NOMO-1 treated with DMSO at 0.1 percent for 48 hours (cell line): ENCODE data around the gene ESCO1.
A peak's percentile ranks its signal among the peaks of the same experiment; 100 is the strongest.
"Not testable (repeated sequence)": the region's sequence is repeated elsewhere in the genome, so short reads cannot be mapped to it uniquely, and the experiment has no call there.

Source experiments
- DNase-seq: peaks from one replicate; lab custom pipeline; 2025; ENCODE audit not compliant: unreplicated experiment; lab: John Stamatoyannopoulos, UW

The ESCO1 gene, protein sequence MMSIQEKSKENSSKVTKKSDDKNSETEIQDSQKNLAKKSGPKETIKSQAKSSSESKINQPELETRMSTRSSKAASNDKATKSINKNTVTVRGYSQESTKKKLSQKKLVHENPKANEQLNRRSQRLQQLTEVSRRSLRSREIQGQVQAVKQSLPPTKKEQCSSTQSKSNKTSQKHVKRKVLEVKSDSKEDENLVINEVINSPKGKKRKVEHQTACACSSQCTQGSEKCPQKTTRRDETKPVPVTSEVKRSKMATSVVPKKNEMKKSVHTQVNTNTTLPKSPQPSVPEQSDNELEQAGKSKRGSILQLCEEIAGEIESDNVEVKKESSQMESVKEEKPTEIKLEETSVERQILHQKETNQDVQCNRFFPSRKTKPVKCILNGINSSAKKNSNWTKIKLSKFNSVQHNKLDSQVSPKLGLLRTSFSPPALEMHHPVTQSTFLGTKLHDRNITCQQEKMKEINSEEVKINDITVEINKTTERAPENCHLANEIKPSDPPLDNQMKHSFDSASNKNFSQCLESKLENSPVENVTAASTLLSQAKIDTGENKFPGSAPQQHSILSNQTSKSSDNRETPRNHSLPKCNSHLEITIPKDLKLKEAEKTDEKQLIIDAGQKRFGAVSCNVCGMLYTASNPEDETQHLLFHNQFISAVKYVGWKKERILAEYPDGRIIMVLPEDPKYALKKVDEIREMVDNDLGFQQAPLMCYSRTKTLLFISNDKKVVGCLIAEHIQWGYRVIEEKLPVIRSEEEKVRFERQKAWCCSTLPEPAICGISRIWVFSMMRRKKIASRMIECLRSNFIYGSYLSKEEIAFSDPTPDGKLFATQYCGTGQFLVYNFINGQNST

DNA sequence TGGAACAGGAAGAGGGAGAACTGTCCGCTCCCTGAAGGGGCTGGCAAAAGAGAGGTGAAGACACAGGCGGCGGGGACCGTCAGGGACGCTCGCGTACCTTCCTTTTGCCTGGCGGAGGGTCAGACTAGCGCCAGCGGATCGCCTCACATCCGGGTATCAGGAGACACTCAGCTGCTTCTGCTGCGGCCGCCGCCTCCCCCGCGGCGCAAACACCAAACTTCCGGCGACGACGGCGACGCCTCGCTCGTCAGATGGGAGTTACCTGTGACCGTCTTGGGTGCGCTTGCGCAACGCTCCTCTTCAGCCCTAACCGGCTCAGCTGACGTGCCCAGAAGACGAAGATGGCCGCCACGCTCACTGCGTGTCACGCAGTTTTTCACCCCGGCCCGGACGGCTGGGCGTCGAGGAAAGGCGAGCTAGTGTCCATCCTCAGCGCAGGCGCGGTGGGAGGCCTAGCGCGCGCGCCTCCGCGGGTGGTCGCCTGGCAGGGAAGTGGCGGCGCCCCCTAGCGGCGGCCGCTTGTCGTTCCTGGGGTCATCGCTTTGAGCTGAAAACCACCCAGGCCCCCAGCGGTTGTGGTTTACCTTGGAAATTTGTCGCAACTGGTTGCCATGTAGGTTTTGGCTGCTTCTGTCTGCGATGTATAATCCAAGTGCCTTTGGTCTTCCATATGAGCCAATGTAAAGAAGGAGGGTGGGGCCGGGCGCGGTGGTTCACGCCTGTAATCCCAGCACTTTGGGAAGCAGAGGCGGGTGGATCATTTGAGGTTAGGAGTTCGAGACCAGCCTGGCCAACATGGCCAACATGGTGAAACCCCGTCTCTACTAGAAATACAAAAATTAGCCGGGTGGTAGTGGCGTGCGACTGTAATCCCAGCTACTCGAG, at the start of gene ESCO1:
Gene ESCO1, minus strand, starts transcription at position 179 of the 885 bp plus-strand sequence. CDS start 25,861 bp downstream, outside the sequence.
- DNase-seq, result peak; percentile 97

DNA sequence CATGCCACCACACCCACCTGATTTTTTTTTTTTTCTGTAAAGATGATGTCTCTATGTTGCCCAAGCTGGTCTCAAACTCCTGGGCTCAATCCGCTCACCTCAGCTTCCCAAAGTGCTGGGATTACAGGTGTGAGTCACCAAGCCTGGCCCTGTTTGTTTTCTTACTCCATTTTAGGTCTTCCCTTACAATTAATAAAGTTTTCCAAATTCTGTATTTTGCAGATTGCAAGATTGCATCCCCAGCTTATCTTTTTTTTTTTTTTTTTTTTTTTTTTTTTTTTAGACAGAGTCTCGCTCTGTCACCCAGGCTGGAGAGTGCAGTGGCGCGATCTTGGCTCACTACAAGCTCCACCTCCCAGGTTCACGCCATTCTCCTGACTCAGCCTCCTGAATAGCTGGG, 39.9 kb upstream of the ESCO1 start:
- DNase-seq, result not testable (repeated sequence)

DNA sequence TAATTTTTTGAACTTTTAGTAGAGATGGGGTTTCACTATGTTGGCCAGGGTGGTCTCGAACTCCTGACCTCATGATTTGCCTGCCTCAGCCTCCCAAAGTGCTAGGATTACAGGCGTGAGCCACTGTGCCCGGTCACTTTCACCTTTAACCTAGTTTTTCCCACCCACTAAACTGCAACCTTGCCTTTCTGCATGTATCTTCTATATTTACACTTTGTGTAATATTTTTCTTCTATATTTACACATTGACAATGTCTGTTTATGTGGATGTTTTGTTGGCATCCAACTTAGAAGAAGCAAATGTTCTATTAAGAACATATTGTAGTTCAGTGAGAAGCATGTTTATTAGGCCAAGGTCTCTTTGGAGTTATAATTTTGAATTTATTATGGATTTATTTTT, 38.3 kb upstream of the ESCO1 start:
- DNase-seq, result no peak

DNA sequence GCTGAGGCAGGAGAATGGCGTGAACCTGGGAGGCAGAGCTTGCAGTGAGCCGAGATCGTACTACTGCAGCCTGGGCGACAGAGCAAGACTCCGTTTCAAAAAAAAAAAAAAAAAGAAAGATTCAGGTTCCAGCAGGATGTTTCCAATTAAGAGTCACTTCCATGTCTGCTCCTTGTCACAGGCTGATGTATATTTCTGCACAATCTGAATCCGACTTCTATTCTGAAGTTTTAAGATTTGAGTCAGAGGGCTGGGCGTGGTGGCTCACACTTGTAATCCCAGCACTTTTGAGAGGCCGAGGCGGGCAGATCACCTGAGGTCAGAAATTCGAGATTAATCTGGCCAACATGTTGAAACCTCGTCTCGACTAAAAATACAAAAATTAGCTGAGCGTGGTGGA, 36.3 kb upstream of the ESCO1 start:
- no peak for DNase-seq

DNA sequence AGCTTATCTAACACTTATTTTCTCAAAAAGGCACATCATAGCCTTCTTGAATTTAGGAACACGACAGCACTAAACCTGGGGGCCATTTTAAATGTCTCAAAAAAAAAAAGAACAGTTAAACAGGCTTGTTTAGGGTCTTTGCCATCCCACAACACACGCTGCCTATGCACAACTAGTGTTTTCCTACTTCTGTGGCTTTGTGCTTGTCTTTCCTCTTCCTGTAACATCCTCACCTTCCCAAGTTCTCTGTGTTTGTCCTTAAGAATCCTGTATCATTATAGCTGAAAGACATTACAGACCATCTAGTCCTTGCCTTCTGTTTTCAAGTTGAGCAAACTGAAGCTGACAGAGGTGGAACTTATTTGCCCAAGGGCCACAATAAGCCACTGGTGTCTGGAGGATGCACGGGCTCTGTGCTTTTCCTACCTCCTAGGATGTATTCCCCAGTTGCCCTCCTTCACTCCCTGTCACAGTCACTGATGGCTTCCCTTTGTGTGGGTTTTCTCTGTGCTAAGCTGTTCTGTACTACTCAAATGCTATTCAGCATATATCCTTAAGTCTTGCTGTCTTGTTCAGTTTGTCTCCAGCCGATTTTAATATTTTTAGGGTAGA, 34.2 kb upstream of the ESCO1 start:
- no peak for DNase-seq

DNA sequence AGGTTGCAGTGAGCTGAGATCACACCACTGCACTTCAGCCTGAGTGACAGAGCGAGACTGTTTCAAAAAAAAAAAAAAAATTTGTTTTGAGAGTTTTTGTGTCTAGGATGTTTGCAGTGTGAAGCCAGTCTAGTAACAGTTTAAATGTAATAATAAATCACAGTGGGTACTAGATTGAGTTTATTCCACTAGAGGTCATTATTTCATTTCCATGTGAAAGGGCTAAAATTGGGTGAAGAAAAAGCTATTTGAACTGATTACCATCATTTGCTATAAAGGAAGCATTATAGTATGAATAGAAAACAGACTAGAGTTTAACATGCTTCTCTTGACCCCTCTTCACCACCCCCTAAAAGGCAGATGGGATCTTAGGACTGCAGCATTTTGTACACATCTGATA, 31.9 kb upstream of the ESCO1 start:
- DNase-seq, result no peak

DNA sequence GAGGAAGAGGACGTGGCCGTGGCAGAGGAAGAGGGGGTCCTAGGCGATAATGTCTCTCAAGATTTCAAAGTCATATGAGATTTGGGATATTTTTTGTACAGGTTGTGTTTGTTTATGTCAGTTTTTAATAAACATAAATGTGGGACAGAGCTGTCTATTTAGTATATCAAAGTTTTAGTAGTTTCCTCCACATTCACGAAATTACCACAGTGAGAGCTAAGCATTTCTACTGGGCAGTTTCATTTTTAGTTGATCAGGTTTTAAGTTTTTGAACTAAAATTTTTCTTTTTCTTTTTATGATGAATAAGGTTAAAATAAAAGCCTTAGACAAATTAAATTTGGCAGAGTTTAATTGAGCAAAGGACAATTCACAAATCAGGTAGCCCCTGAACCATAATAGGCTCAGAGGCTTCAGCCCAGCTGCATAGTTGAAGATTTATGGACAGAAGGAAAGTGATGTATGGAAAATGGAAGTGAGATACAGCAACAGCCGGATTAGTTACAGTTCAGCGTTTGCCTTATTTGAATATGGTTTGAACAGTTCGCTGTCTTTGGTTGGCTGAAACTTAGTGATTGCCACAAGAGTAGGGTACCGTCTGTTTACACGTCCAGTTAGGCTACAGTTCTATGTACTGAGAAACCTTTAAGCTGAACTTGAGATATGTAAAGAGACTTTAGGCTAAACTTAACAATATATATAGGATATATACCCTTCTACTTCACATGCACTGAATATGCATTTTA, 28.8 kb upstream of the ESCO1 start:
- DNase-seq, result no peak

DNA sequence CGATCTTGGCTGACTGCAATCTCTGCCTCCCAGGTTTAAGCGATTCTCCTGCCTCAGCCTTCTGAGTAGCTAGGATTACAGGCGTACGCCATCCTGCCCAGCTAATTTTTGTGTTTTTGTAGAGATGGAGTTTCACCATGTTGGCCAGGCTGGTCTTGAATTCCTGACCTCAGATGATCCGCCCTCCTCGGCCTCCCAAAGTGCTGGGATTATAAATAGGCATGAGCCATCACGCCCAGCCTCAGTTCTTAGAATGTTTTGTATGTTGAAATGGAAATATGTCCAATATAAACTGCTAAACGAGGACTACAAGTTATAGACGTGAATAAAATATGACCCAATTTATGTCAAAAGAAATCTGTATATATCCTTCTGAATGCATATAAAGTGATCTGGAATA, 21.1 kb upstream of the ESCO1 start:
- DNase-seq, result not testable (repeated sequence)

DNA sequence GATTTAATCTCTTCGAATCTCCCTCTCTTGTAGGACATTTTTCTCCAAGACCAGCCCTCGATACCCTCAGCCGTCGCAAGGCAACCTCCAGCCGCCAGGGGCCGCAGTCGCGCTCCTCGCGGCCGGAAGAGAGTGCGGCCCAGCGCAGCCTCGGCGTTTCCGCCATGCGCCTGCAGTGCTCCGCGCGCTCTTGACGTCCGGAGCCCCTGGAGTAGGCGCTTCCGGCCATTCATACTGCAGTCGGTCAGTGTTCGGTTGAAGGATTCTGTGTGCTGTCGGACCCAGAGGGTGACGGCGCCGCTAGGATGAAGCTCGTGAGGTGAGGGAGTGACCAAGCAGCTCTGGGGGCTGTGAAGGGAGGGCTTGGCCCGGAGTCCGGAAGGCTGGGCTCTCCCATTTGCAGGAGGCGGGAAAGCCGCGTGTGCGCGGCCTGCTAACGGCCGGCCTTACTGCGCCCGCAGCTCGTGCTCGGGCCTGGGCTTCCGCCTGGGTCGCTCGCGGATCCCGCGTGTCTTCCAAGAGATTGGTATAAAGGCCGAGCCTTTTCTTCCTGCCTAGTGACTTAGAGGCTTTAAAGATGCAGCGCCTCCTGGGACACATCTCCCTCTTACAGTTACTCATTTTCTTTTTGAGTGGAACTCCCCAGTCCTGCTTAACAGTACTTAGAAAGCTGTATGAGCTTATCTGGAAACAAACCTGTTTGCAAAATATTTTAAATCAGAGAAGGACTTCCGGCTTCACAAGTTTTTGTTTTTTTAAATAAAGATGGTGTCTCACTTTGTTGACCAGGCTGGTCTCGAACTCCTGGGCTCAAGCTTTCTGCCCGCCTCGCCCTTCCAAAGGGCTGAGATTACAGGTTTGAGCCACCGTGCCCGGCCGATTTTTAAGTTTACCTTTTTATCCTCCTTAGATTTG, 11.9 kb upstream of the ESCO1 start, which contains the start of gene SNRPD1:
Gene SNRPD1, plus strand, starts transcription at position 190 of the 915 bp plus-strand sequence. Its CDS starts 116 bp downstream, at position 306.
- DNase-seq, result peak; percentile 76

DNA sequence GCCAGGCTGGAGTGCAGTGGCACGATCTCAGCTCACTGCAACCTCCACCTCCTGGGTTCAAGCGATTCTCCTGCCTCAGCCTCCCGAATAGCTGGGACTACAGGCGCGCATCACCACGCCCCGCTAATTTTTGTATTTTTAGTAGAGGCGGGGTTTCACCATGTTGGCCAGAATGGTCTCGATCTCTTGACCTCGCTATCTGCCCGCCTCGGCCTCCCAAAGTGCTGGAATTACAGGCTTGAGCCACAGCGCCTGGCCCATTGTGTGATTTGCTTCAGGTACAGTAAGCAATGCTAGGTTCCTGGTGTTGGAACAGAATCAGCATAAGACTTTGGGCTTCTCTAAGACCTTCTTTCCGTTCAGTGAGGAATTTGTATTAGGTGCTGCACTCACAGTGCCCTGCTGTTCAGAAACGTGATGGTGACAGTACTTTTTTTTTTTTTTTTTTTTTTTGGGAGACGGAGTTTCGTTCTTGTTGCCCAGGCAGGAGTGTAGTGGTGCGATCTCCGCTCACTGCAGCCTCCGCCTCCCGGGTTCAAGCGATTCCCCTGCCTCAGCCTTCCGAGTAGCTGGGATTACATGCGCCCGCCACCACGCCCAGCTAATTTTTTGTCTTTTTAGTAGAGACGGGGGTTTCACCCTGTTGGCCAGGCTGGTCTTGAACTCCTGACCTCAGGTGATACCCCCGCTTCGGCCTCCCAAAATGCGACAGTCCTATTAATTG, 11.1 kb upstream of the ESCO1 start:
- not testable (repeated sequence) for DNase-seq

DNA sequence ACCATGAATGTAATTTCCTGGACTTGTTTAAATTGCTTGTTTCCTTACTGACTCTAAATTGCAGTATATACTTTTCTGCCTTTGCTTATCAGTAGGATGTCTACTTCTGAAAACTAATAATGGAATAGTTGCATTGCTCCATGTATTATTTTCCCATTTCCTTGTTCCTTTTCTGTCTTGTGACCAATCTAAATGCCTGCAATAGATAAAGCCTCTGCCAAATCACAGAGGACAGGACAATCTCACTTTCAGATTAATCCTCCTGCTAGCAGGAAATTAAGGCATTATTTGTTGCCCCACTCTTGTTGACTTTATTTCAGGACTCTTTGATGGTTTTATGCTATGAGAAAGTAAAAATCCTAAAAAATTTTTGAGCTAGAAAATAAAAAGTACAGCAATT, 4.7 kb upstream of the ESCO1 start:
- DNase-seq, result no peak

DNA sequence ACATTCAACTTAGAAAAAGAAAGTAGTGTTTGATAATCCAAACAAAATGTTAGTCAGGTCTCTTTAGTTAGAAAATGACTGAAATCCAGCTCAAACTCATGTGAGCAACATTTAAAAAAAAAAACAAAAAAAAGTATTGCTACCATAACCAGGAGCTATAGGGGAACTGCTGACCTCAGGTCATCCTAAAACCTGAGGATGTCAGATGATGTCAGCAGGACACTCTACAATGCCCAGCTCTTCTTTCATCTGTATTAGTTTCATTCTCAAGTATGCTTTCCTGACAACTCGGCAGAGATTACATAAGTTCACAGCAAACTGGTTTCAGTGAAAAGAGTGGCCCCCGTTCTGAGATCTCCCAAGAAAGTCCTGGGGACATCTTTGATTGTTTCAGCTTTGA, 4.2 kb upstream of the ESCO1 start:
- no peak for DNase-seq

DNA sequence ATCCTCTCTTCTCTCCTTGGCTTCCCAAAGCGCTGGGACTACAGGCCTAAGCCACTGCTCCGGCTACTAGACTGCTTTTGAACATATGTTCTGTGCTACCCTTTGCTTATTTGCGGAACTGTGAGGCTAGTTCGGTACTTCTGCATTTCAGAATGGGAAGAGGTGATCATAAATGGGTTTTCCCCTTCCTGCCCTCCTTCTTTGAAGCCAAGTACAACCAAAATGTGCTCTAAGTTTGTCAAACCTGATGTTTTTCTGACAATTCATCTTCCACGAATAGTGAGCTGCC, 1.7 kb upstream of the ESCO1 start:
- peak; percentile 74 for DNase-seq

DNA sequence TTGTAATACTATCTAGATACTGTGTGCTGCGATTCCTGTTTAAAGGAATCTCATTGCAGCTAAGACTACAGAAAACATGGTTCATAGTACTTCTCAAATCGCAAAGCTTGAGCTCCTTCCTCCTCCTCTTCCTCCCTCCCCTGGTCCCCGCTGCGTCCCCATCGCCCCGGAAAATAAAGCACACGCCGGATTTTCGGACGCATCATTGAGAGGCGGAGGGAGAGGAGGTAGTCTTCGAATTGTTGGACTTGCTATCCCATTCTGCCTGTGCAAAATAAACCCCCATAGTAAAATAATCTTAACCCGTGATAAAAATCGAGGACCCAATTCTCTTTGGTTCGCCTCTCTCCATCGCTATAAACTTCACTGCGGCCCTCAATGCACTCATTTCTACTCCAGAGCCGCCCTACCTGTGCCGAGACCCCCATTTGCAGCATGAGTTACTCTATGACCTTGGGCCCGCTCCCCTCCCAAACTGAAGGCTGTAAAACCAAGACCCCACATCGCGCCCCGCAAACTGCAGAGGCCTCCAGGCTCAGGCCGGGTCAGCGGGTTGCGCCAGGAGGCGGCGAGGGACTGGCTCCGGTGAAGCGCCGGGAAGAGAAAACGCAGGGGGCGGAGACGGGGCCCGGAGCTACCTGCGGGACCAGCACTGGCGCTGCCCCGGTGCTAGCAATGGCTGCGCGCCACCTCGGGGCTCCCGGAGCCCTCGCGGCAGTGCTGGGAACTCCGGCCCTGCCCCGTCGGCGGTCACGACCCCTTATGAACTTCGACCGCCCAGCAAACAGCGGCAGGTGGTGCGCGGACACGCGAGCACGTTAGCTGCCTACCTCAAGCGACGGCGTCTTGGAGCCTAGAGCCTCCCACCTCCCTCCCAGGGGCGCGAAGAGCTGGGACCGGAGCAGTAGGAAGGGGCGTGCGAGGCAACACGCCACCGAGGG, 649 bp downstream of the ESCO1 start:
- peak; percentile 49 for DNase-seq

DNA sequence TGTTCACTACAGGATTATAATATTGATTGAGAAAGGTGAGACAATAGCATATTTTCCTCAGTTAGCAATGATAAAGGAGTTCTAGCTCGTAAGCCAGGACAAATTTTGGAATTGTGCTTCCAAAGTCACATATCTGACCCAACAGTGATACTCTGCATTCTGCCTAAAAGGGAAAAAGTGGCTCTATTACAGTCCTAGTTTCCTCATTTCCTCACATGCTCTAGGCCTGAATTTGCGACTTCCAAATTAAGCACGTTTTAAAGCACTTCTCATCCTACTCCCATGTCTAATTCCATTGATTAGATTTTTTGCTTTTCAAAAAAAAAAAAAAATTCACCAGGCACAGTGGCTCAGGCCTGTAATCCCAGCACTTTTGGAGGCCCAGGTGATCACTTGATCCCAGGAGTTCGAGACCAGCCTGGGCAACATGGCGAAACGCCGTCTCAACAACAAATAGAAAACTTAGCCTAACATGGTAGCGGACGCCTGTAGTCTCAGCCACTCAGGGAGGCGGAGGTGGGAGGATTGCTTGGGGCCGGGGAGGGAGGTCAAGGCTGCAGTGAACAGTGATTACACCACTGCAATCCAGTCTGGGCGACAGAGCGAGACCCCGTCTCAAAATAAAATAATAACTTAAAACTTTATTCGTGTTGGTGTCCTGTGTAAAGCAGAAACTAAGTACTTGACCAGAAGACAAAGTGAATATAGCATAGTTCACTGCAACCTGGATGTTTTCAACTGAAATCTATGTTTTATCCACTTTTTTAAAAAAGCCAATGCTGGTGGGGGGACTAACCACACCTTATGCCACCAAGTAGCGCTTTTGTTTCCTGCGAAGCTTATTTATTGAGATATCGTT, 1.5 kb downstream of the ESCO1 start:
- peak; percentile 5 for DNase-seq

DNA sequence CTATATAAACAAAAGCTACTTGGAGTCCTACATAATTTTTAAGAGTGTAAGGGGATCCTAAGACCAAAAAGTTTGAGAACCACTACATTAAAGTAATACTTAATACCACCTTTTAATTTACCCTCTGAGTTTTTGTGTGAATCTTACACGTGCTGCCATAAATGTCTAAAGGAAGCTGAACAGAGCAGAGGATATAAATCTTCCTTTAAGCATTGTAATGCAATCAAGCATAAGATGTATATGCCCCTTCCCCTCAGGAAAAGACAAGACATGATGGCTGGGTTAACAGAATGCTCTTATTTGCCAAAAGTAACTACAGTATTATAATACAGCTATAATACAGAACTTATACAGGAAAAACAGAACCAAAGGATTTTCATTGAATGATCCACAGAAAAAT, 2.9 kb downstream of the ESCO1 start:
- DNase-seq, result no peak
